ENCODE results near the gene CHRNG.
A peak's percentile ranks its signal among the peaks of the same experiment; 100 is the strongest.

The CHRNG gene

GRCh38 chr2:232508251-232508650 lies 31.2 kb upstream of the CHRNG start:
- Histone ChIP-seq H3K27ac (no peak overlapping the region), H3K27me3 (ENCODE audit: insufficient read depth, low read depth, severe bottlenecking) (no peaks in the 10 kb centered on the region), H3K4me3 (ENCODE audit: low read depth, low read length) (no peak overlapping the region), H3K9me3 (ENCODE audit: severe bottlenecking) (no peaks in the 10 kb centered on the region), H3K36me3 (no peaks in the 10 kb centered on the region)
- DNase-seq: no peak
- peak; percentile 24; the same call in 1 of the 2 replicates for TF ChIP-seq CTCF (IDR thresholded peaks at IDR 0.05; ENCODE audit: low read depth, low read length)

GRCh38 chr2:232511336-232511890 lies 28.1 kb upstream of the CHRNG start:
- TF ChIP-seq CTCF (IDR thresholded peaks at IDR 0.05; ENCODE audit: low read depth, low read length): no peak
- H3K27me3 ChIP-seq (ENCODE audit: insufficient read depth, low read depth, severe bottlenecking): no peaks in the 10 kb centered on the region
- H3K4me3 ChIP-seq (ENCODE audit: low read depth, low read length): no peak overlapping the region
- H3K36me3 ChIP-seq: no peaks in the 10 kb centered on the region
- H3K27ac ChIP-seq: peak overlapping the region; percentile 70
- DNase-seq: peak; percentile 44
- no peaks in the 10 kb centered on the region for H3K9me3 ChIP-seq (ENCODE audit: severe bottlenecking)

- Histone ChIP-seq H3K27ac (peak overlapping the region; percentile 70), H3K9me3 (ENCODE audit: severe bottlenecking) (no peaks in the 10 kb centered on the region), H3K4me3 (ENCODE audit: low read depth, low read length) (no peak overlapping the region; the same call in 1 of the 2 replicates), H3K36me3 (no peaks in the 10 kb centered on the region), H3K27me3 (ENCODE audit: insufficient read depth, low read depth, severe bottlenecking) (no peaks in the 10 kb centered on the region)
- no peak for TF ChIP-seq CTCF (IDR thresholded peaks at IDR 0.05; ENCODE audit: low read depth, low read length)
- peak; percentile 93 for DNase-seq
Measured at GRCh38 chr2:232512602-232513001, 26.9 kb upstream of the CHRNG start.

- no peaks in the 10 kb centered on the region for H3K27me3 ChIP-seq (ENCODE audit: insufficient read depth, low read depth, severe bottlenecking)
- DNase-seq: no peak
Measured at GRCh38 chr2:232513353-232513752, 26.1 kb upstream of the CHRNG start.

GRCh38 chr2:232515639-232516038 lies 23.9 kb upstream of the CHRNG start:
- H3K4me3 ChIP-seq (ENCODE audit: low read depth, low read length): no peak overlapping the region
- no peaks in the 10 kb centered on the region for H3K36me3 ChIP-seq
- H3K27me3 ChIP-seq (ENCODE audit: insufficient read depth, low read depth, severe bottlenecking): no peaks in the 10 kb centered on the region
- H3K9me3 ChIP-seq (ENCODE audit: severe bottlenecking): no peaks in the 10 kb centered on the region
- no peak for TF ChIP-seq CTCF (IDR thresholded peaks at IDR 0.05; ENCODE audit: low read depth, low read length)
- no peak overlapping the region for H3K27ac ChIP-seq
- DNase-seq: no peak

More at GRCh38 chr2:232513353-232513752, 26.1 kb upstream of the CHRNG start:
- no peak overlapping the region for H3K4me3 ChIP-seq (ENCODE audit: low read depth, low read length)
- H3K36me3 ChIP-seq: no peaks in the 10 kb centered on the region
- H3K9me3 ChIP-seq (ENCODE audit: severe bottlenecking): no peaks in the 10 kb centered on the region
- TF ChIP-seq CTCF (IDR thresholded peaks at IDR 0.05; ENCODE audit: low read depth, low read length): no peak
- H3K27ac ChIP-seq: peak overlapping the region; percentile 37

- H3K4me3 ChIP-seq (ENCODE audit: low read depth, low read length): no peak overlapping the region
- no peak for DNase-seq
Measured at GRCh38 chr2:232516551-232516950, 22.9 kb upstream of the CHRNG start.

More at GRCh38 chr2:232516551-232516950, 22.9 kb upstream of the CHRNG start:
- H3K9me3 ChIP-seq (ENCODE audit: severe bottlenecking): no peaks in the 10 kb centered on the region
- no peaks in the 10 kb centered on the region for H3K27me3 ChIP-seq (ENCODE audit: insufficient read depth, low read depth, severe bottlenecking)
- no peak for TF ChIP-seq CTCF (IDR thresholded peaks at IDR 0.05; ENCODE audit: low read depth, low read length)
- H3K36me3 ChIP-seq: no peaks in the 10 kb centered on the region
- H3K27ac ChIP-seq: no peak overlapping the region

Measured in WERI-Rb-1 (cell line).